Right renal cortex interstitium (tissue), 3 donors: ENCODE results near the gene GNLY. TPM values are rescaled to one million over a fixed set of nuclear protein-coding genes. Genes with fewer than 3 reads are reported as not detected.
"Not testable (repeated sequence)": the region's sequence is repeated elsewhere in the genome, so short reads cannot be mapped to it uniquely, and the experiment has no call there.

Source experiments
- DNase-seq, 3 donors: peaks; one replicate each; pipeline ENCODE4 v3.0.0-alpha.2; 2013; ENCODE audit warnings: low read depth in 3 of 3, low spot score in 2 of 3
- polyA plus RNA-seq, 3 donors: library from polyadenylated mRNA; unstranded; fragments of 120-200 nt; gene quantifications; one replicate each; pipeline ENCODE4 v1.2.1, GENCODE V29; 2013; ENCODE audit not compliant: insufficient read length in 3 of 3

The GNLY gene
- polyA plus RNA-seq, 3 donors, result 0.17 to 0.44 TPM; not detected in 1

GRCh38 chr2:85663594-85664565, 30.3 kb upstream of the GNLY start:
- no peak for DNase-seq

GRCh38 chr2:85665264-85665937, 28.8 kb upstream of the GNLY start:
- no peak for DNase-seq

- no peak for DNase-seq
Measured at GRCh38 chr2:85666016-85666415, 28.1 kb upstream of the GNLY start.

GRCh38 chr2:85666435-85667316, 27.5 kb upstream of the GNLY start:
- no peak for DNase-seq

GRCh38 chr2:85667561-85668008, 26.6 kb upstream of the GNLY start:
- DNase-seq, result no peak

- DNase-seq, result no peak
Measured at GRCh38 chr2:85668009-85668856, 25.9 kb upstream of the GNLY start, which contains the start of gene SFTPB. Gene SFTPB, minus strand, starts transcription at chr2:85668199. Its CDS starts 16 bp downstream, at chr2:85668183.

- DNase-seq, result no peak
Measured at GRCh38 chr2:85668857-85669142, 25.4 kb upstream of the GNLY start.

- DNase-seq, result no peak
Measured at GRCh38 chr2:85669549-85669948, 24.6 kb upstream of the GNLY start.

GRCh38 chr2:85670416-85670815, 23.7 kb upstream of the GNLY start:
- DNase-seq, result not testable (repeated sequence)

GRCh38 chr2:85672456-85672855, 21.7 kb upstream of the GNLY start:
- no peak for DNase-seq

- DNase-seq, result no peak
Measured at GRCh38 chr2:85673716-85674375, 20.3 kb upstream of the GNLY start.

- no peak for DNase-seq
Measured at GRCh38 chr2:85674417-85674816, 19.7 kb upstream of the GNLY start.

GRCh38 chr2:85675427-85675826, 18.7 kb upstream of the GNLY start:
- DNase-seq, result no peak

GRCh38 chr2:85675866-85676548, 18.2 kb upstream of the GNLY start:
- DNase-seq, result no peak

GRCh38 chr2:85678377-85678776, 15.8 kb upstream of the GNLY start:
- DNase-seq, result no peak

- DNase-seq, result peak; percentile 34 to 51 (median 50)
Measured at GRCh38 chr2:85678794-85679672, 15.1 kb upstream of the GNLY start.

GRCh38 chr2:85680707-85681371, 13.3 kb upstream of the GNLY start:
- DNase-seq, result no peak
